HepG2 (cell line): ENCODE results near the gene FETUB. TPM values are rescaled to one million over a fixed set of nuclear protein-coding genes. Genes with fewer than 3 reads are reported as not detected.

Experiments used
- EEA1 ChIP-seq: sonication (generic); formaldehyde crosslinking; IDR thresholded peaks from 2 replicates; pipeline ENCODE4 v1.5.1; 2020; ENCODE audit warnings: mild to moderate bottlenecking, missing genetic modification reagents, borderline replicate concordance
- ETV5 ChIP-seq: IDR thresholded peaks from 2 replicates; pipeline ENCODE4 v1.6.1; 2018; ENCODE audit warnings: missing biosample characterization, missing genetic modification reagents, inconsistent platforms, borderline replicate concordance
- FOSL2 ChIP-seq: sonication (generic); formaldehyde crosslinking; IDR thresholded peaks from 2 replicates; pipeline ENCODE4 v1.4.0; 2020; ENCODE audit warnings: missing genetic modification reagents
- IKZF4 ChIP-seq: sonication (generic); formaldehyde crosslinking; IDR thresholded peaks from 2 replicates; pipeline ENCODE4 v1.5.1; 2020; ENCODE audit warnings: borderline replicate concordance, mild to moderate bottlenecking, low read depth, missing genetic modification reagents; ENCODE audit errors: not compliant biosample characterization
- MAF1 ChIP-seq: sonication (generic); formaldehyde crosslinking; IDR thresholded peaks from 2 replicates; pipeline ENCODE4 v1.5.0; 2020; ENCODE audit warnings: missing genetic modification reagents, borderline replicate concordance
- NFIB ChIP-seq: sonication (generic); formaldehyde crosslinking; IDR thresholded peaks from 2 replicates; pipeline ENCODE4 v1.9.0; 2021; ENCODE audit warnings: missing genetic modification reagents, mild to moderate bottlenecking, borderline replicate concordance
- NFYB ChIP-seq: sonication (generic); formaldehyde crosslinking; IDR thresholded peaks from 2 replicates; pipeline ENCODE4 v1.4.0; 2020; ENCODE audit warnings: missing genetic modification reagents
- TAF1 ChIP-seq: sonication (generic); formaldehyde crosslinking; IDR thresholded peaks from 2 replicates; pipeline ENCODE4 v1.4.0; 2020; ENCODE audit warnings: missing genetic modification reagents
- TSC22D2 ChIP-seq: sonication (generic); formaldehyde crosslinking; IDR thresholded peaks from 2 replicates; pipeline ENCODE4 v1.5.1; 2020; ENCODE audit warnings: missing genetic modification reagents, mild to moderate bottlenecking, borderline replicate concordance
- ZBTB1 ChIP-seq: sonication (generic); formaldehyde crosslinking; IDR thresholded peaks from 2 replicates; pipeline ENCODE4 v1.4.0; 2020; ENCODE audit warnings: missing genetic modification reagents, borderline replicate concordance
- ZBTB3 ChIP-seq: sonication (generic); formaldehyde crosslinking; IDR thresholded peaks from 2 replicates; pipeline ENCODE4 v1.4.0; 2020; ENCODE audit warnings: low read depth, mild to moderate bottlenecking, moderate library complexity, missing genetic modification reagents, borderline replicate concordance
- ZNF703 ChIP-seq: sonication (generic); formaldehyde crosslinking; IDR thresholded peaks from 2 replicates; pipeline ENCODE4 v1.5.1; 2020; ENCODE audit warnings: missing genetic modification reagents, mild to moderate bottlenecking, moderate library complexity, borderline replicate concordance
- polyA plus RNA-seq, 8 experiments: library from polyadenylated mRNA; depleted of rRNA in 3 of 8; stranded (reverse) in 7 of 8; unstranded in 1 of 8; fragments of >200 nt; fragmentation: Illumina TruSeq in 4 of 8; extraction: Trizol in 4 of 8; gene quantifications; 2 replicates each; pipeline versions ENCODE4 v1.2.1 to v1.2.3, GENCODE V29; 2011 to 2016; ENCODE audit warnings: low read depth in 4 of 8, missing spikeins in 1 of 8, mixed read lengths in 1 of 8; ENCODE audit not compliant: insufficient read depth in 1 of 8
- total RNA-seq, 5 experiments: library from RNA; depleted of rRNA; stranded (reverse); fragments of >200 nt; fragmentation: Illumina TruSeq; extraction: Trizol; gene quantifications; 2 replicates each; pipeline ENCODE4 v1.2.3, GENCODE V29; 2016; ENCODE audit warnings: low read depth in 1 of 5
- TF ChIP-seq, protein P1 (sequence below): sonication (generic); formaldehyde crosslinking; IDR thresholded peaks from 2 replicates; pipeline ENCODE4 v1.4.0; 2020; ENCODE audit warnings: low read depth, missing genetic modification reagents
- TF ChIP-seq, protein P2 (sequence below): sonication (generic); formaldehyde crosslinking; IDR thresholded peaks from 2 replicates; pipeline ENCODE4 v1.9.0; 2021; ENCODE audit warnings: mild to moderate bottlenecking, missing genetic modification reagents
- TF ChIP-seq, protein P3 (sequence below): IDR thresholded peaks from 2 replicates; pipeline ENCODE4 v1.6.1; 2016; ENCODE audit warnings: low read depth, control low read depth

FETUB gene
- total and polyA plus RNA-seq, 2 of the 13 experiments (the other 11 are each of a cell fraction or from before 2014, with no cell fraction given) = 2.1 to 4.4 TPM

DNA sequence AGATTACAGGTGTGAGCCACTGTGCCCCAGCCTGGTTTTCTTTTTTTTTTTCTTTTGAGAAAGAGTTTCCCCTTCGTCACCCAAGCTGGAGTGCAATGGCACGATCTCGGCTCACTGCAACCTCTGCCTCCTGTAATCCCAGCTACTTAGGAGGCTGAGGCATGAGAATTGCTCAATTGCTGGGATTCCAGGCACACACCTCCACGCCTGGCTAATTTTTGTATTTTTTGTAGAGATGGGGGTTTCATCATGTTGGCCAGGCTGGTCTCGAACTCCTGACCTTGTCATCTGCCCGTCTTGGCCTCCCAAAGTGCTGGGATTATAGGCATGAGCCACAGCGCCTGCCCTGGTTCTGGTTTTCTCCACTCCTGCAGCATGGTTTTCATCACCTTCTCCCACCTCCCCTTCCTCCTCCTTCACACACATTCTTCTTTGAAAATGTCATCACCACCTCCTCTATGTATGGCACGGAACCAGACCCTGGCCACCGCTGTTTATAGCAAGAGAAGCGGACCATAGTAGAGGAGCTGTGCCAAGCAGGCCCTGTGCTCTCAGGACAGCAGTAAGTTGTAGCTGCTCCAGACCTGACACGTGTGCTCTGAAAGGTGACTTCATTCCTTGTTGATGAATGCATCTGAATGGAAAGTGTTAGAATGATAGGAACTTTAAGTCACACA is 42.0 kb upstream of the FETUB start (continued):
- TF ChIP-seq NFYB (no peak), TAF1 (CRISPR knock-in tag) (no peak; the same call in 1 of the 2 replicates), EEA1 (no peak), MAF1 (CRISPR knock-in tag) (no peak), IKZF4 (CRISPR knock-in tag) (no peak), ETV5 (0 out of 2 replicates have a peak, but pooled peaks have one; percentile 25), ZBTB1 (no peak), TSC22D2 (CRISPR knock-in tag) (no peak), NFIB (CRISPR knock-in tag) (no peak), ZBTB3 (CRISPR knock-in tag) (no peak), FOSL2 (CRISPR knock-in tag) (peak; percentile 37; the same call in 1 of the 2 replicates), ZNF703 (no peak)
- TF ChIP-seq, protein P1, sequence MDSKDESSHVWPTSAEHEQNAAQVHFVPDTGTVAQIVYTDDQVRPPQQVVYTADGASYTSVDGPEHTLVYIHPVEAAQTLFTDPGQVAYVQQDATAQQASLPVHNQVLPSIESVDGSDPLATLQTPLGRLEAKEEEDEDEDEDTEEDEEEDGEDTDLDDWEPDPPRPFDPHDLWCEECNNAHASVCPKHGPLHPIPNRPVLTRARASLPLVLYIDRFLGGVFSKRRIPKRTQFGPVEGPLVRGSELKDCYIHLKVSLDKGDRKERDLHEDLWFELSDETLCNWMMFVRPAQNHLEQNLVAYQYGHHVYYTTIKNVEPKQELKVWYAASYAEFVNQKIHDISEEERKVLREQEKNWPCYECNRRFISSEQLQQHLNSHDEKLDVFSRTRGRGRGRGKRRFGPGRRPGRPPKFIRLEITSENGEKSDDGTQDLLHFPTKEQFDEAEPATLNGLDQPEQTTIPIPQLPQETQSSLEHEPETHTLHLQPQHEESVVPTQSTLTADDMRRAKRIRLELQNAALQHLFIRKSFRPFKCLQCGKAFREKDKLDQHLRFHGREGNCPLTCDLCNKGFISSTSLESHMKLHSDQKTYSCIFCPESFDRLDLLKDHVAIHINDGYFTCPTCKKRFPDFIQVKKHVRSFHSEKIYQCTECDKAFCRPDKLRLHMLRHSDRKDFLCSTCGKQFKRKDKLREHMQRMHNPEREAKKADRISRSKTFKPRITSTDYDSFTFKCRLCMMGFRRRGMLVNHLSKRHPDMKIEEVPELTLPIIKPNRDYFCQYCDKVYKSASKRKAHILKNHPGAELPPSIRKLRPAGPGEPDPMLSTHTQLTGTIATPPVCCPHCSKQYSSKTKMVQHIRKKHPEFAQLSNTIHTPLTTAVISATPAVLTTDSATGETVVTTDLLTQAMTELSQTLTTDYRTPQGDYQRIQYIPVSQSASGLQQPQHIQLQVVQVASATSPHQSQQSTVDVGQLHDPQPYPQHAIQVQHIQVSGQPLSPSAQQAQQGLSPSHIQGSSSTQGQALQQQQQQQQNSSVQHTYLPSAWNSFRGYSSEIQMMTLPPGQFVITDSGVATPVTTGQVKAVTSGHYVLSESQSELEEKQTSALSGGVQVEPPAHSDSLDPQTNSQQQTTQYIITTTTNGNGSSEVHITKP = 0 out of 2 replicates have a peak, but pooled peaks have one; percentile 11
- TF ChIP-seq, protein P2, sequence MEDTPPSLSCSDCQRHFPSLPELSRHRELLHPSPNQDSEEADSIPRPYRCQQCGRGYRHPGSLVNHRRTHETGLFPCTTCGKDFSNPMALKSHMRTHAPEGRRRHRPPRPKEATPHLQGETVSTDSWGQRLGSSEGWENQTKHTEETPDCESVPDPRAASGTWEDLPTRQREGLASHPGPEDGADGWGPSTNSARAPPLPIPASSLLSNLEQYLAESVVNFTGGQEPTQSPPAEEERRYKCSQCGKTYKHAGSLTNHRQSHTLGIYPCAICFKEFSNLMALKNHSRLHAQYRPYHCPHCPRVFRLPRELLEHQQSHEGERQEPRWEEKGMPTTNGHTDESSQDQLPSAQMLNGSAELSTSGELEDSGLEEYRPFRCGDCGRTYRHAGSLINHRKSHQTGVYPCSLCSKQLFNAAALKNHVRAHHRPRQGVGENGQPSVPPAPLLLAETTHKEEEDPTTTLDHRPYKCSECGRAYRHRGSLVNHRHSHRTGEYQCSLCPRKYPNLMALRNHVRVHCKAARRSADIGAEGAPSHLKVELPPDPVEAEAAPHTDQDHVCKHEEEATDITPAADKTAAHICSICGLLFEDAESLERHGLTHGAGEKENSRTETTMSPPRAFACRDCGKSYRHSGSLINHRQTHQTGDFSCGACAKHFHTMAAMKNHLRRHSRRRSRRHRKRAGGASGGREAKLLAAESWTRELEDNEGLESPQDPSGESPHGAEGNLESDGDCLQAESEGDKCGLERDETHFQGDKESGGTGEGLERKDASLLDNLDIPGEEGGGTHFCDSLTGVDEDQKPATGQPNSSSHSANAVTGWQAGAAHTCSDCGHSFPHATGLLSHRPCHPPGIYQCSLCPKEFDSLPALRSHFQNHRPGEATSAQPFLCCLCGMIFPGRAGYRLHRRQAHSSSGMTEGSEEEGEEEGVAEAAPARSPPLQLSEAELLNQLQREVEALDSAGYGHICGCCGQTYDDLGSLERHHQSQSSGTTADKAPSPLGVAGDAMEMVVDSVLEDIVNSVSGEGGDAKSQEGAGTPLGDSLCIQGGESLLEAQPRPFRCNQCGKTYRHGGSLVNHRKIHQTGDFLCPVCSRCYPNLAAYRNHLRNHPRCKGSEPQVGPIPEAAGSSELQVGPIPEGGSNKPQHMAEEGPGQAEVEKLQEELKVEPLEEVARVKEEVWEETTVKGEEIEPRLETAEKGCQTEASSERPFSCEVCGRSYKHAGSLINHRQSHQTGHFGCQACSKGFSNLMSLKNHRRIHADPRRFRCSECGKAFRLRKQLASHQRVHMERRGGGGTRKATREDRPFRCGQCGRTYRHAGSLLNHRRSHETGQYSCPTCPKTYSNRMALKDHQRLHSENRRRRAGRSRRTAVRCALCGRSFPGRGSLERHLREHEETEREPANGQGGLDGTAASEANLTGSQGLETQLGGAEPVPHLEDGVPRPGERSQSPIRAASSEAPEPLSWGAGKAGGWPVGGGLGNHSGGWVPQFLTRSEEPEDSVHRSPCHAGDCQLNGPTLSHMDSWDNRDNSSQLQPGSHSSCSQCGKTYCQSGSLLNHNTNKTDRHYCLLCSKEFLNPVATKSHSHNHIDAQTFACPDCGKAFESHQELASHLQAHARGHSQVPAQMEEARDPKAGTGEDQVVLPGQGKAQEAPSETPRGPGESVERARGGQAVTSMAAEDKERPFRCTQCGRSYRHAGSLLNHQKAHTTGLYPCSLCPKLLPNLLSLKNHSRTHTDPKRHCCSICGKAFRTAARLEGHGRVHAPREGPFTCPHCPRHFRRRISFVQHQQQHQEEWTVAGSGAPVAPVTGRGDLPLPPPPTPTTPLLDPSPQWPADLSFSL = no peak
- TF ChIP-seq, protein P3, sequence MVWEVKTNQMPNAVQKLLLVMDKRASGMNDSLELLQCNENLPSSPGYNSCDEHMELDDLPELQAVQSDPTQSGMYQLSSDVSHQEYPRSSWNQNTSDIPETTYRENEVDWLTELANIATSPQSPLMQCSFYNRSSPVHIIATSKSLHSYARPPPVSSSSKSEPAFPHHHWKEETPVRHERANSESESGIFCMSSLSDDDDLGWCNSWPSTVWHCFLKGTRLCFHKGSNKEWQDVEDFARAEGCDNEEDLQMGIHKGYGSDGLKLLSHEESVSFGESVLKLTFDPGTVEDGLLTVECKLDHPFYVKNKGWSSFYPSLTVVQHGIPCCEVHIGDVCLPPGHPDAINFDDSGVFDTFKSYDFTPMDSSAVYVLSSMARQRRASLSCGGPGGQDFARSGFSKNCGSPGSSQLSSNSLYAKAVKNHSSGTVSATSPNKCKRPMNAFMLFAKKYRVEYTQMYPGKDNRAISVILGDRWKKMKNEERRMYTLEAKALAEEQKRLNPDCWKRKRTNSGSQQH (CRISPR knock-in tag) = no peak
